H1 (cell line): Measurements from ENCODE around the gene ARHGAP27. TPM values are rescaled to one million over a fixed set of nuclear protein-coding genes. Genes with fewer than 3 reads are reported as not detected.

ENCODE experiments used
- BRCA1 ChIP-seq: IDR thresholded peaks from 2 replicates; pipeline ENCODE4 v1.6.1; 2012; ENCODE audit warnings: low read depth, low read length, improper control_type of control experiment
- CTBP2 ChIP-seq: IDR thresholded peaks from 2 replicates; pipeline ENCODE4 v1.7.0; 2011; ENCODE audit warnings: borderline replicate concordance, mild to moderate bottlenecking, moderate library complexity, mixed read lengths, low read length; ENCODE audit not compliant: insufficient read depth, insufficient read length
- NRF1 ChIP-seq: IDR thresholded peaks from 2 replicates; pipeline ENCODE4 v1.6.1; 2011; ENCODE audit warnings: mild to moderate bottlenecking, low read depth, low read length, improper control_type of control experiment
- POLR2AphosphoS5 ChIP-seq: IDR thresholded peaks from 2 replicates; pipeline ENCODE4 v1.6.1; 2011; ENCODE audit warnings: low read depth, low read length
- SIN3A ChIP-seq, 2 experiments: IDR thresholded peaks in 1 of 2; conservative IDR thresholded peaks in 1 of 2; 2 replicates each; pipeline ENCODE4 v1.6.1; 2011 to 2012; ENCODE audit warnings: low read length in 2 of 2, improper control_type of control experiment in 1 of 2, low read depth in 1 of 2, mild to moderate bottlenecking in 1 of 2
- ZNF274 ChIP-seq: IDR thresholded peaks from 2 replicates; pipeline ENCODE4 v1.7.0; 2012; ENCODE audit warnings: low read length, borderline replicate concordance; ENCODE audit errors: extremely low read depth
- polyA plus RNA-seq, 7 experiments: library from polyadenylated mRNA; depleted of rRNA in 3 of 7; stranded (reverse) in 5 of 7; unstranded in 2 of 7; fragments of >200 nt in 5 of 7; fragments of 200-250 nt in 2 of 7; gene quantifications; 1 replicate in 5 of 7; 2 replicates in 1 of 7; 4 replicates in 1 of 7; pipeline versions ENCODE4 v1.2.1 to v1.2.3, GENCODE V29; 2011 to 2013; ENCODE audit warnings: missing spikeins in 2 of 7, mixed read lengths in 2 of 7
- total RNA-seq: library from RNA; stranded (reverse); fragmentation: NEBNext Ultra II Directional; extraction: Animal tissue kit (Norgen Biotek cat#: 25700); gene quantifications from 2 replicates; pipeline ENCODE4 v1.2.1, GENCODE V29; 2021

Gene ARHGAP27
- total and polyA plus RNA-seq, 2 of the 8 experiments (the other 6 are each of a cell fraction or from before 2014, with no cell fraction given) = 11.6 to 13.1 TPM

GRCh38 chr17:45357364-45357997 is 75.2 kb downstream of the ARHGAP27 start (continued):
- TF ChIP-seq NRF1 = no peak
- no peak for TF ChIP-seq ZNF274
- TF ChIP-seq POLR2AphosphoS5 = no peak
- TF ChIP-seq BRCA1 = no peak
- TF ChIP-seq SIN3A (conservative IDR thresholded peaks at IDR 0.05 in 1 of 2, IDR thresholded peaks at IDR 0.05 in 1 of 2; ENCODE audit: low read depth in 1 of 2, low read length in 2 of 2) = no peak
- no peak for TF ChIP-seq CTBP2
